SU-DHL-6 (cell line): Measurements from ENCODE around the gene CLCN7.

Experiments used
- CTCF ChIP-seq: fragments of 200-600 bp; sonication (generic); IDR thresholded peaks from one replicate; pipeline ENCODE4 v1.5.1; 2017; ENCODE audit warnings: antibody characterized with exemption, mild to moderate bottlenecking, low read length, moderate library complexity; ENCODE audit not compliant: insufficient read depth, poor library complexity, severe bottlenecking
- EZH2phosphoT487 ChIP-seq: fragments of 200-600 bp; sonication (generic), shearing (Covaris generic); conservative IDR thresholded peaks from 2 replicates; pipeline ENCODE4 v1.6.1; 2018; ENCODE audit warnings: mild to moderate bottlenecking, antibody characterized with exemption, low read length, moderate library complexity, mixed read lengths

- TF ChIP-seq CTCF, result no peak
- TF ChIP-seq EZH2phosphoT487, result no peak
Observed at GRCh38 chr16:1491327-1491726, 16.5 kb upstream of the CLCN7 start.
